ENCODE data around the gene BORCS6. TPM values are rescaled to one million over a fixed set of nuclear protein-coding genes. Genes with fewer than 3 reads are reported as not detected.

Gene BORCS6
- 10.6 TPM for polyA plus RNA-seq (2012; ENCODE audit: insufficient read length, low read depth)

- peak; percentile 73; the same call in 1 of the 2 replicates for TF ChIP-seq SIN3A (IDR thresholded peaks at IDR 0.05; ENCODE audit: borderline replicate concordance, insufficient read depth, low read length)
- TF ChIP-seq, protein P1, sequence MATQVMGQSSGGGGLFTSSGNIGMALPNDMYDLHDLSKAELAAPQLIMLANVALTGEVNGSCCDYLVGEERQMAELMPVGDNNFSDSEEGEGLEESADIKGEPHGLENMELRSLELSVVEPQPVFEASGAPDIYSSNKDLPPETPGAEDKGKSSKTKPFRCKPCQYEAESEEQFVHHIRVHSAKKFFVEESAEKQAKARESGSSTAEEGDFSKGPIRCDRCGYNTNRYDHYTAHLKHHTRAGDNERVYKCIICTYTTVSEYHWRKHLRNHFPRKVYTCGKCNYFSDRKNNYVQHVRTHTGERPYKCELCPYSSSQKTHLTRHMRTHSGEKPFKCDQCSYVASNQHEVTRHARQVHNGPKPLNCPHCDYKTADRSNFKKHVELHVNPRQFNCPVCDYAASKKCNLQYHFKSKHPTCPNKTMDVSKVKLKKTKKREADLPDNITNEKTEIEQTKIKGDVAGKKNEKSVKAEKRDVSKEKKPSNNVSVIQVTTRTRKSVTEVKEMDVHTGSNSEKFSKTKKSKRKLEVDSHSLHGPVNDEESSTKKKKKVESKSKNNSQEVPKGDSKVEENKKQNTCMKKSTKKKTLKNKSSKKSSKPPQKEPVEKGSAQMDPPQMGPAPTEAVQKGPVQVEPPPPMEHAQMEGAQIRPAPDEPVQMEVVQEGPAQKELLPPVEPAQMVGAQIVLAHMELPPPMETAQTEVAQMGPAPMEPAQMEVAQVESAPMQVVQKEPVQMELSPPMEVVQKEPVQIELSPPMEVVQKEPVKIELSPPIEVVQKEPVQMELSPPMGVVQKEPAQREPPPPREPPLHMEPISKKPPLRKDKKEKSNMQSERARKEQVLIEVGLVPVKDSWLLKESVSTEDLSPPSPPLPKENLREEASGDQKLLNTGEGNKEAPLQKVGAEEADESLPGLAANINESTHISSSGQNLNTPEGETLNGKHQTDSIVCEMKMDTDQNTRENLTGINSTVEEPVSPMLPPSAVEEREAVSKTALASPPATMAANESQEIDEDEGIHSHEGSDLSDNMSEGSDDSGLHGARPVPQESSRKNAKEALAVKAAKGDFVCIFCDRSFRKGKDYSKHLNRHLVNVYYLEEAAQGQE (IDR thresholded peaks at IDR 0.05; ENCODE audit: insufficient read depth in 1 of 2, low read depth in 2 of 2, low read length in 2 of 2) = no peak
- peak; percentile 37 for TF ChIP-seq FOXP2 (optimal IDR thresholded peaks at IDR 0.05; ENCODE audit: borderline replicate concordance, extremely low read depth, extremely low read length, insufficient read depth)
- TF ChIP-seq TAF1 (IDR thresholded peaks at IDR 0.05; ENCODE audit: borderline replicate concordance, insufficient read depth, low read length) = no peak
- TF ChIP-seq POLR2AphosphoS5 (IDR thresholded peaks at IDR 0.05; ENCODE audit: low read depth, low read length) = peak; percentile 62; the same call in 1 of the 2 replicates
These were observed at the start of gene BORCS6 for GRCh38 chr17:8189711-8190477. TSS of gene BORCS6 (minus strand) at chr17:8190180. CDS start at chr17:8190140, 40 bp downstream.

DNA sequence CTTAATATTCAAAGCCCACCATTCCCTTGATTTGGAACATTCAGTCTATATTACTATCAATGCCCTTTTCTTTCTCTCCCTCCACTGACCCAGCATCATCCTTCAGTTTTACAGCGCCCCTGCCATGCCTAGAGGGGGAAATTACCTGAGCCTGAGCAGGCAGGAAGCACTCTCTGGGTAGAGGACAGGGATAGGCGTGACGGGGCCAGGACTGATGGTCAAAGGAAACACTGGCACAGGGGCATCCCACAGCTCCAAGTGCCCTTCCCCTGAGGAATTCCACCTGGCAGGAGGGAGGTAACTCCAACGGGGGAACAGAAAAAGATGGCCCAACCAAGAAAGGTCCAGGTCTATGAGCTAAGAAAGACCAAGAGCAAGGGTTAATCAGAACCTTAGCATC lies 47.9 kb upstream of the BORCS6 start:
- TF ChIP-seq, protein P1 (IDR thresholded peaks at IDR 0.05; ENCODE audit: insufficient read depth in 1 of 2, low read depth in 2 of 2, low read length in 2 of 2) = no peak
- TF ChIP-seq POLR2AphosphoS5 (IDR thresholded peaks at IDR 0.05; ENCODE audit: low read depth, low read length) (no peak), FOXP2 (optimal IDR thresholded peaks at IDR 0.05; ENCODE audit: borderline replicate concordance, extremely low read depth, extremely low read length, insufficient read depth) (no peak), SIN3A (IDR thresholded peaks at IDR 0.05; ENCODE audit: borderline replicate concordance, insufficient read depth, low read length) (no peak), TAF1 (IDR thresholded peaks at IDR 0.05; ENCODE audit: borderline replicate concordance, insufficient read depth, low read length) (no peak)

DNA sequence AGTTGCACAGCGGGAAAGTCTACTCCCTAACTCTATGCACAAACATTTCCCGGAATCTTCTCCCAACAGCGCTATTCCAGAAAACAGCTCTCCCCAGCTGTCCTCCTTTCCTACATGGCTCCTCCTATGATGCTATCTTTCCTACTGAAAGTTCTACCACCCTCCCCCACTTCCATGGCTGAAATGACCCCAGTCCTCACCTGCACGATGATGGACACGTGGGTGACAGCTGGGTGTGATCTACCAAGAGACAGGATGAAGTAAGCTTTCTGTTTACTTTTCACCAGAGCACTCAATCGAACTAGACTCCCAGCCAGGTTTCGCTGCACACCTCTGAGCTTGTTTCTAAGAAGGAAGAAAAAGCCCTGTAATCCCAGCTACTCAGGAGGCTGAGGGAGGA lies 47.2 kb upstream of the BORCS6 start:
- TF ChIP-seq SIN3A (IDR thresholded peaks at IDR 0.05; ENCODE audit: borderline replicate concordance, insufficient read depth, low read length) = no peak
- TF ChIP-seq FOXP2 (optimal IDR thresholded peaks at IDR 0.05; ENCODE audit: borderline replicate concordance, extremely low read depth, extremely low read length, insufficient read depth) = peak; percentile 36

- TF ChIP-seq POLR2AphosphoS5 (IDR thresholded peaks at IDR 0.05; ENCODE audit: low read depth, low read length) (no peak), FOXP2 (optimal IDR thresholded peaks at IDR 0.05; ENCODE audit: borderline replicate concordance, extremely low read depth, extremely low read length, insufficient read depth) (no peak), TAF1 (IDR thresholded peaks at IDR 0.05; ENCODE audit: borderline replicate concordance, insufficient read depth, low read length) (no peak), SIN3A (IDR thresholded peaks at IDR 0.05; ENCODE audit: borderline replicate concordance, insufficient read depth, low read length) (no peak)
- TF ChIP-seq, protein P1 (IDR thresholded peaks at IDR 0.05; ENCODE audit: insufficient read depth in 1 of 2, low read depth in 2 of 2, low read length in 2 of 2) = no peak
These were observed 45.7 kb upstream of the BORCS6 start for GRCh38 chr17:8235676-8236075.

- no peak for TF ChIP-seq SIN3A (IDR thresholded peaks at IDR 0.05; ENCODE audit: borderline replicate concordance, insufficient read depth, low read length)
- TF ChIP-seq TAF1 (IDR thresholded peaks at IDR 0.05; ENCODE audit: borderline replicate concordance, insufficient read depth, low read length) = no peak
- no peak for TF ChIP-seq FOXP2 (optimal IDR thresholded peaks at IDR 0.05; ENCODE audit: borderline replicate concordance, extremely low read depth, extremely low read length, insufficient read depth)
These were observed 44.6 kb upstream of the BORCS6 start for GRCh38 chr17:8234361-8235270.

Data from PFSK-1 (cell line).